Progenitor cell of endocrine pancreas (in vitro differentiated cells): ENCODE data around the gene APOBEC4. TPM values are rescaled to one million over a fixed set of nuclear protein-coding genes. Genes with fewer than 3 reads are reported as not detected.

Experiments used
- DNase-seq: peaks from one replicate; pipeline ENCODE4 v3.0.0; 2021; ENCODE audit warnings: low spot score; ENCODE audit not compliant: unreplicated experiment
- H3K27ac Mint-ChIP-seq: 2 replicates; pipeline ENCODE4 v1.8.0; 2021; ENCODE audit warnings: mild to moderate bottlenecking, moderate library complexity, mixed read lengths
- H3K27me3 Mint-ChIP-seq: 2 replicates; pipeline ENCODE4 v1.8.0; 2021; ENCODE audit warnings: mixed read lengths
- H3K36me3 Mint-ChIP-seq: 2 replicates; pipeline ENCODE4 v1.8.0; 2022; ENCODE audit warnings: mixed read lengths; ENCODE audit not compliant: insufficient read depth
- H3K4me1 Mint-ChIP-seq: 2 replicates; pipeline ENCODE4 v1.8.0; 2021; ENCODE audit warnings: low read depth, mixed read lengths
- H3K4me3 Mint-ChIP-seq: 2 replicates; pipeline ENCODE4 v1.8.0; 2021; ENCODE audit warnings: low read depth, mild to moderate bottlenecking, moderate library complexity, mixed read lengths
- H3K9me3 Mint-ChIP-seq: 2 replicates; pipeline ENCODE4 v1.8.0; 2021; ENCODE audit warnings: low read depth, mixed read lengths
- total RNA-seq: library from RNA; stranded (reverse); gene quantifications from 2 replicates; pipeline ENCODE4 v1.2.1, GENCODE V29; 2021
- TF ChIP-seq, protein P1 (sequence below): fragments of 200-600 bp; sonication (generic); IDR thresholded peaks from one replicate; pipeline ENCODE4 v1.5.0; 2021; ENCODE audit warnings: antibody characterized with exemption, mild to moderate bottlenecking; ENCODE audit not compliant: unreplicated experiment

The APOBEC4 gene
- total RNA-seq, 1 donor from 2014 or later: not detected

DNA sequence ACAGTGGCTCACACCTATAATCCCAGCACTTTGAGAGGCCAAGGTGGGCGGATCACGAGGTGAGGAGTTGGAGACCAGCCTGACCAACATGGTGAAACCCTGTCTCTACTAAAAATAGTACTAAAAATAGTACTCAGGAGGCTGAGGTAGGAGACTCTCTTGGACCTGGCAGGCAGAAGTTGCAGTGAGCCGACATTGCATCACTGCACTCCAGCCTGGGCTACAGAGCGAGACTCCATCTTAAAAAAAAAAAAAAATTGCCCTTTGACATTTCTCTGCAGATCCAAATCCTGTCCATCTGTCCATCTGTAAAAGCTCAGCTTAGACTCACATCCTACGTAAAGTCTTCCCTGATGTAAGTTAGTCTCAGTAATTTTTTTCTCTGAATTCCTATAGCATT, 56.6 kb downstream of the APOBEC4 start:
- Mint-ChIP-seq H3K9me3 (no peaks in the 10 kb centered on the region), H3K4me3 (no peak overlapping the region), H3K27me3 (peaks cover 11% of the 10 kb centered on the region), H3K36me3 (no peaks in the 10 kb centered on the region), H3K4me1 (no peaks in the 10 kb centered on the region), H3K27ac (no peak overlapping the region)
- no peak for DNase-seq
- TF ChIP-seq, protein P1, sequence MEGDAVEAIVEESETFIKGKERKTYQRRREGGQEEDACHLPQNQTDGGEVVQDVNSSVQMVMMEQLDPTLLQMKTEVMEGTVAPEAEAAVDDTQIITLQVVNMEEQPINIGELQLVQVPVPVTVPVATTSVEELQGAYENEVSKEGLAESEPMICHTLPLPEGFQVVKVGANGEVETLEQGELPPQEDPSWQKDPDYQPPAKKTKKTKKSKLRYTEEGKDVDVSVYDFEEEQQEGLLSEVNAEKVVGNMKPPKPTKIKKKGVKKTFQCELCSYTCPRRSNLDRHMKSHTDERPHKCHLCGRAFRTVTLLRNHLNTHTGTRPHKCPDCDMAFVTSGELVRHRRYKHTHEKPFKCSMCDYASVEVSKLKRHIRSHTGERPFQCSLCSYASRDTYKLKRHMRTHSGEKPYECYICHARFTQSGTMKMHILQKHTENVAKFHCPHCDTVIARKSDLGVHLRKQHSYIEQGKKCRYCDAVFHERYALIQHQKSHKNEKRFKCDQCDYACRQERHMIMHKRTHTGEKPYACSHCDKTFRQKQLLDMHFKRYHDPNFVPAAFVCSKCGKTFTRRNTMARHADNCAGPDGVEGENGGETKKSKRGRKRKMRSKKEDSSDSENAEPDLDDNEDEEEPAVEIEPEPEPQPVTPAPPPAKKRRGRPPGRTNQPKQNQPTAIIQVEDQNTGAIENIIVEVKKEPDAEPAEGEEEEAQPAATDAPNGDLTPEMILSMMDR: no peak

Other genes starting within 250 kb of the APOBEC4 start
- 3.1 and 3.3 TPM in 2 replicates for gene NMNAT2, start 234.9 kb downstream of the APOBEC4 start, total RNA-seq
- gene SMG7, start 180.8 kb downstream of the APOBEC4 start, total RNA-seq: 71.8 and 75.8 TPM in 2 replicates
- gene NCF2, start 62.9 kb downstream of the APOBEC4 start, total RNA-seq: 0.67 and 1.7 TPM in 2 replicates
- gene ARPC5, start 17.5 kb downstream of the APOBEC4 start, total RNA-seq: 68.0 and 69.3 TPM in 2 replicates
- gene RGL1, start 151.8 kb upstream of the APOBEC4 start, total RNA-seq: 5.9 TPM in 2 replicates